ENCODE measurements around the gene ELFN1. TPM values are rescaled to one million over a fixed set of nuclear protein-coding genes. Genes with fewer than 3 reads are reported as not detected.

The ELFN1 gene
- total and polyA plus RNA-seq, 4 donors: 0.43 to 3.5 (median 3.4) TPM

GRCh38 chr7:1664711-1665548, 5.1 kb upstream of the ELFN1 start:
- peak; percentile 81 for DNase-seq (ENCODE audit: low spot score)
- no peaks in the 10 kb centered on the region for H3K36me3 ChIP-seq (ENCODE audit: control insufficient read depth in 4 of 4, insufficient read depth in 3 of 4, low read depth in 1 of 4, low read length in 3 of 4)
- H3K4me1 ChIP-seq (ENCODE audit: control insufficient read depth in 4 of 4, insufficient read depth in 4 of 4, low read length in 3 of 4): peaks cover 18 to 43% (median 26%) of the 10 kb centered on the region in 4 donors
- H3K27me3 ChIP-seq (ENCODE audit: control insufficient read depth in 4 of 4, insufficient read depth in 4 of 4, low read length in 3 of 4): no peaks in the 10 kb centered on the region
- peak overlapping the region in 1 of 2 donors; percentile 79 for H3K9ac ChIP-seq (ENCODE audit: low read depth in 1 of 2, low read length in 2 of 2)
- no peaks in the 10 kb centered on the region for H3K9me3 ChIP-seq (ENCODE audit: control insufficient read depth in 4 of 4, low read length in 3 of 4)
- peak overlapping the region; percentile 57 to 66 for H3K27ac ChIP-seq (ENCODE audit: low read depth in 1 of 2, low read length in 2 of 2)
- H3K4me3 ChIP-seq (ENCODE audit: low read depth in 1 of 3, low read length in 3 of 3): peak overlapping the region; percentile 66 to 74 (median 72)
- WGBS: 1% methylated on average over 91 of the region's 95 CpGs
- TF ChIP-seq TAF1 (conservative IDR thresholded peaks at IDR 0.05) (no peak), MAX (IDR thresholded peaks at IDR 0.05) (no peak), RAD21 (IDR thresholded peaks at IDR 0.05) (peak; percentile 73 to 77), CTCF (IDR thresholded peaks at IDR 0.05; ENCODE audit: low read depth, low read length, missing input control) (peak; percentile 67), HNF4A (conservative IDR thresholded peaks at IDR 0.05) (no peak)

GRCh38 chr7:1665549-1666316, 4.3 kb upstream of the ELFN1 start:
- Histone ChIP-seq H3K4me3 (ENCODE audit: low read depth in 1 of 3, low read length in 3 of 3) (peak overlapping the region in 2 of 3 donors; percentile 65 to 74), H3K27me3 (ENCODE audit: control insufficient read depth in 4 of 4, insufficient read depth in 4 of 4, low read length in 3 of 4) (no peaks in the 10 kb centered on the region), H3K9ac (ENCODE audit: low read depth in 1 of 2, low read length in 2 of 2) (no peak overlapping the region), H3K27ac (ENCODE audit: low read depth in 1 of 2, low read length in 2 of 2) (peak overlapping the region; percentile 31 to 80), H3K4me1 (ENCODE audit: control insufficient read depth in 4 of 4, insufficient read depth in 4 of 4, low read length in 3 of 4) (peaks cover 18 to 50% (median 29%) of the 10 kb centered on the region in 4 donors), H3K9me3 (ENCODE audit: control insufficient read depth in 4 of 4, low read length in 3 of 4) (no peaks in the 10 kb centered on the region), H3K36me3 (ENCODE audit: control insufficient read depth in 4 of 4, insufficient read depth in 3 of 4, low read depth in 1 of 4, low read length in 3 of 4) (no peaks in the 10 kb centered on the region)
- no peak for TF ChIP-seq HNF4A (conservative IDR thresholded peaks at IDR 0.05)
- under 1% methylated on average over 98 of the region's 98 CpGs for WGBS
- DNase-seq (ENCODE audit: low spot score): peak; percentile 36

- H3K9ac ChIP-seq (ENCODE audit: low read depth in 1 of 2, low read length in 2 of 2): no peak overlapping the region
- H3K36me3 ChIP-seq (ENCODE audit: control insufficient read depth in 4 of 4, insufficient read depth in 3 of 4, low read depth in 1 of 4, low read length in 3 of 4): no peaks in the 10 kb centered on the region
- no peaks in the 10 kb centered on the region for H3K9me3 ChIP-seq (ENCODE audit: control insufficient read depth in 4 of 4, low read length in 3 of 4)
- TF ChIP-seq TAF1 (conservative IDR thresholded peaks at IDR 0.05) (no peak), FOXA2 (IDR thresholded peaks at IDR 0.05) (no peak), RXRA (IDR thresholded peaks at IDR 0.05) (no peak), GABPA (IDR thresholded peaks at IDR 0.05 in 1 of 2, conservative IDR thresholded peaks at IDR 0.05 in 1 of 2) (no peak), REST (IDR thresholded peaks at IDR 0.05) (no peak), SP1 (IDR thresholded peaks at IDR 0.05) (no peak), HNF4A (conservative IDR thresholded peaks at IDR 0.05) (no peak), JUND (IDR thresholded peaks at IDR 0.05) (no peak)
- H3K27me3 ChIP-seq (ENCODE audit: control insufficient read depth in 4 of 4, insufficient read depth in 4 of 4, low read length in 3 of 4): no peaks in the 10 kb centered on the region
- H3K4me1 ChIP-seq (ENCODE audit: control insufficient read depth in 4 of 4, insufficient read depth in 4 of 4, low read length in 3 of 4): peaks cover 23 to 56% (median 35%) of the 10 kb centered on the region in 4 donors
- peak overlapping the region in 2 of 3 donors; percentile 65 to 74 for H3K4me3 ChIP-seq (ENCODE audit: low read depth in 1 of 3, low read length in 3 of 3)
- under 1% methylated on average over 58 of the region's 58 CpGs for WGBS
- H3K27ac ChIP-seq (ENCODE audit: low read depth in 1 of 2, low read length in 2 of 2): peak overlapping the region; percentile 39 to 80
- DNase-seq (ENCODE audit: low spot score): peak; percentile 33
These were observed 3.7 kb upstream of the ELFN1 start for GRCh38 chr7:1666317-1666822.
